Activated CD4-positive, alpha-beta memory T cell treated with anti-CD3 and anti-CD28 coated beads, Interleukin-2, amount 10 ng/mL, durations not matched to agents 7 days and 5 days (primary cell): Measurements from ENCODE around the gene ZNF415. TPM values are rescaled to one million over a fixed set of nuclear protein-coding genes. Genes with fewer than 3 reads are reported as not detected.
"Not testable (repeated sequence)": the region's sequence is repeated elsewhere in the genome, so short reads cannot be mapped to it uniquely, and the experiment has no call there.

ENCODE experiments used
- CTCF ChIA-PET: fragments of 350-600 bp; sonication (Branson Sonifier 250); formaldehyde crosslinking; loops from one replicate; lab custom pipeline; 2021; ENCODE audit warnings: antibody characterized with exemption, inconsistent platforms; lab: Charles Lee
- POLR2A ChIA-PET: fragments of 350-600 bp; sonication (Branson Sonifier 250); formaldehyde crosslinking; loops from one replicate; lab custom pipeline; 2021; ENCODE audit warnings: antibody characterized with exemption; lab: Charles Lee
- DNase-seq: peaks from one replicate; pipeline ENCODE4 v3.0.0-alpha.2; 2020
- H3K27ac Mint-ChIP-seq: one replicate; pipeline ENCODE4 v1.8.0; 2021; ENCODE audit warnings: mild to moderate bottlenecking, mixed read lengths
- H3K27me3 Mint-ChIP-seq: one replicate; pipeline ENCODE4 v1.8.0; 2021; ENCODE audit warnings: mixed read lengths
- H3K36me3 Mint-ChIP-seq: one replicate; pipeline ENCODE4 v1.8.0; 2021; ENCODE audit warnings: low read depth, mixed read lengths
- H3K4me1 Mint-ChIP-seq: one replicate; pipeline ENCODE4 v1.8.0; 2021; ENCODE audit warnings: mixed read lengths
- H3K4me3 Mint-ChIP-seq: one replicate; pipeline ENCODE4 v1.8.0; 2021; ENCODE audit warnings: mild to moderate bottlenecking, mixed read lengths
- H3K9me3 Mint-ChIP-seq: one replicate; pipeline ENCODE4 v1.8.0; 2021; ENCODE audit warnings: mixed read lengths
- total RNA-seq, 2 experiments: library from RNA; stranded (reverse); gene quantifications; one replicate each; pipeline ENCODE4 v1.2.3, GENCODE V29; 2021

The ZNF415 gene
- total RNA-seq, 2 experiments from 2014 or later = 0.13 to 0.33 TPM

DNA sequence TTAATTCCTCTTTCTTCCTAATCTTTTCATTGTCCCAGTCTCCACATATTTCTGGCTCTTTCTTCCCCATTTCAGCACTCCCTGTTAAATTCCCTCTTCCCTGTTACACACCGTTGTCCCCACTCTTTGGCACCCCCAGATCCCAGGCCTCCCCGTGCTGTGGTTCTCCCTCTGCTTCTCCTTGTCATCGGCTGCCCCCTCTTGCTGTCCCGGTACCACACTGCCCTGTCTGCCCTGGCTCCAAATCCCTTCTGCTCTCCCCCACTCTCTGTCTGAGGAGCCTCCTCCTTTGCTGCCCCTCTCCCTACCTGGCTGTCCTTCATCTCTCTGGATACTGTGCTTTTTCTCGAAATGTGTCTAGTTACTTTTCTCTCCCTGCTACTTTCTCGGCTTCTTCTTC is 983 bp downstream of the ZNF415 start:
- peaks cover 16% of the 10 kb centered on the region for H3K36me3 Mint-ChIP-seq
- DNase-seq = no peak
- H3K9me3 Mint-ChIP-seq = peaks cover 41% of the 10 kb centered on the region
- ChIA-PET CTCF (no interaction called here), POLR2A (no interaction called here)
- H3K4me1 Mint-ChIP-seq = peaks cover 2% of the 10 kb centered on the region
- no peak overlapping the region for H3K4me3 Mint-ChIP-seq
- H3K27ac Mint-ChIP-seq = no peak overlapping the region
- peaks cover 4% of the 10 kb centered on the region for H3K27me3 Mint-ChIP-seq

DNA sequence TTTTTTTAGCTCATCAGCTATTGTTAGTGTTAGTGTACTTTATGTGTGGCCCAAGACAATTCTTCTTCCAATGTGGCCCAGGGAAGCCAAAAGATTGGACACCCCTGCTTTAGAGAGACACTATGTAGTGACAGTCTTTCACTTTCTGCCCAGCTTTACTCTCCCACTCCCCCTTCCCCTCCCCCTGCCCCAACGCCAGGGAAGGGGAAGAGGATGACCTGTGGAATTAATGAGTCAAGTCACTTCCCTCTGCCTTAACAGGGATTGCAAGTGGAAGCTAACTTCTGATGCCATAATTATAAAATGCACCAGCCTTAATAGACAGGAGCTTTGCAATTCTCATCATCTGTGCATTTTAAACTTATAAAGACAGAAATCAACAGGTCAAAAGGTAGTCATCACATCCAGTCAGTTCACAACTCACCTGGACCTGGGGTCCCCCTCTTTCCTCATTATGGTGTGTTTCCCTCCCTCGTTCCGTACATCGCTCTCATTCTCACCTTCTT is 1.6 kb downstream of the ZNF415 start:
- Mint-ChIP-seq H3K4me3 (no peak overlapping the region), H3K4me1 (peaks cover 2% of the 10 kb centered on the region), H3K9me3 (peaks cover 38% of the 10 kb centered on the region), H3K27me3 (peaks cover 4% of the 10 kb centered on the region), H3K36me3 (peaks cover 16% of the 10 kb centered on the region), H3K27ac (no peak overlapping the region)
- CTCF ChIA-PET = interaction anchor here (0.6 kb wide), 2 partner anchors 24 to 71 kb away, joined by 3 read pairs; no protein-coding TSS in a partner anchor
- DNase-seq = no peak
- POLR2A ChIA-PET = no interaction called here

DNA sequence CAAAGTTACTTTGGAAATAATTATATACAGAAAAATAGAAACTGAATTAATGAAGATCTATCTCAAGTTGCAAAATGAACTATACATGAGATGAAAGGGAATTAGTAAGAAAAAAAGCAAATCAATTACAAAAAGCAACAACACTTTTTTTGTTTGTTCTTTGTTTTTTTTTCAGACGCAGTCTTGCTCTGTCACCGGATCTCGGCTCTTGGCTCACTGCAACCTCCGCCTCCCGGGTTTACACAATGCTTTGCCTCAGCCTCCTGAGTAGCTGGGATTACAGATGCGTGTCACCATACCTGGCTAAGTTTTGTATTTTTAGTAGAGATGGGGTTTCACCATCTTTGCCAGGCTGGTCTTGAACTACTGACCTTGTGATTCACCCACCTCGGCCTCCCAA is 2.2 kb downstream of the ZNF415 start:
- ChIA-PET POLR2A (no interaction called here), CTCF (interaction anchor here (0.6 kb wide), 1 partner anchor 71 kb away, joined by 3 read pairs; no protein-coding TSS in a partner anchor)
- Mint-ChIP-seq H3K9me3 (peaks cover 36% of the 10 kb centered on the region), H3K27ac (no peak overlapping the region), H3K4me1 (peaks cover 2% of the 10 kb centered on the region), H3K27me3 (peaks cover 4% of the 10 kb centered on the region), H3K4me3 (no peak overlapping the region), H3K36me3 (peaks cover 16% of the 10 kb centered on the region)
- no peak for DNase-seq

DNA sequence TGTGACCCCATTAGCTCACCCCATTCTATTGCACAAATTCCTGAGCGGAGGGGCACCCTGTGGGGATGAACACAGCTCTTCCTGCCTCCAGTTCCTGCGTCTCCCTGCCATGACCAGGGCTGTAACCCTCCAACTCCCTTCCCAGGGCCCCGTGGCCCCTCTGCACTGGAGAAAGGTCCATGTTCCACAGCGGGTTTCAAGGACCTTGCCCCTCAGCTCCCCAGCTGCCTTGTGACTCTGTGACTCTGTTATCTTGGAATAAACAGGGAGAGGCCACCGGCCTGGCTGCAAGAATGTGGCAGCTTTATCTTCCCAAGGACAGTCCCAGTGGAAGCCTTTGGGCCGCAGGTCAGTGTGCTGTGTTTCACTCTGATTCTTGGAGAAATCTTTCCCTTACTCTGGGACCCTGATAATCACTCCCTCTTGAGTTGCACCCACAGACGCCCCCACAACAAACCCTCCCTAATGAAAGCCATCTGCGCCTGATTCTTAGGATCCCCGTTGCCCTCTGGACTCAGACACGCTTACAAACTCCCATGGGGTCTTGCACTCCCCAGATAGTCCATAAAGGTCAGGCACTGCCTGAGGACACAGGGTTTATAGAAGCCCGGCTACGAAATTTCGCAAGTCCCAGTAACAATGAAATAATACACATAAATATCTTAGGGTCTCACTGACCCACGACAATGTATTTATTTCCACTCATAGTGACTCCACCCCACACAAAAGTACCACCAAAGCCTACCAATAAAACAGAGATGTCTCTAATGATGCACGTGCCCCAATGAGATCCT is 5.8 kb downstream of the ZNF415 start:
- Mint-ChIP-seq H3K36me3 (peaks cover 16% of the 10 kb centered on the region), H3K9me3 (peaks cover 34% of the 10 kb centered on the region)
- H3K27ac Mint-ChIP-seq, H3K27me3 Mint-ChIP-seq, DNase-seq, H3K4me3 Mint-ChIP-seq, POLR2A ChIA-PET, H3K4me1 Mint-ChIP-seq, CTCF ChIA-PET: not testable (repeated sequence)

DNA sequence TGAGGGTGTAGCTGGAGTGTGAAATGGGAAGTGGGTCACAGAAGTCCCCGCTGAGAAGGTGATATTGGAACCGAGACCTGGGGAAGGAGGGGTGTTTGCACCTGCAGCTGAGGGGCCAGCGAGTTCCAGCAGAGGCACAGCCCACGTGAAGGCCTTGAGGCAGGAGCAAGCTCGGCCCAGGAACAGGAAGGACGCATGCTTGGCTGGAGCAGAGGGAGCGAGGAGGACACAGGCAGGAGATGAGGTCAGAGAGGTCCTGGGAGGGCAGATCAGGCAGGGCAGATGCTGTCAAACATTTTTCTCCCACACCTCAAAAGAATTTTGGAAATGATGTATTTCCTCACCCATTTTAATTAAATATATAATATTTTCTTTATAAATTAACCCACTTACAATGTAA is 9.3 kb downstream of the ZNF415 start:
- Mint-ChIP-seq H3K36me3 (peaks cover 8% of the 10 kb centered on the region), H3K27ac (no peak overlapping the region), H3K4me1 (no peaks in the 10 kb centered on the region), H3K4me3 (no peak overlapping the region), H3K27me3 (no peaks in the 10 kb centered on the region), H3K9me3 (peaks cover 34% of the 10 kb centered on the region)
- ChIA-PET POLR2A (no interaction called here), CTCF (no interaction called here)
- no peak for DNase-seq

DNA sequence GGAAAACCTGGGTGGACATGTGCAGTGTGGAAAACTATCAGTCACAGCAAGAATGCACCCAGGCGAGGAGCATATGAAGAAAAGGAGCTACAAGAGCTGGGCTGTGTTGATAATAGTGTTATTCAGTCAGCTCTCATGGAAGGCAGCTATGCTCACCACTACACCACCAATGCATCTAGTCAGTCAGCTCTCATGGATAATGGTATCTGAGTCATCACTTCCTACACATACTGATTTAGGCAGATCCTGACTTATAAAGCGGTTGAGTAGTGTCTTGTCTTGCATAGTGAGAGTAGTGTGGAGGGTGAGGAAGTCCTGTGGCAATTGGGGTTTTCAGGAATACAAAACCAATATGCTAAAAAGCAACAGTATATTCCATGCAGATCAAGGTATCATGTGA is 20.4 kb downstream of the ZNF415 start:
- POLR2A ChIA-PET = no interaction called here
- Mint-ChIP-seq H3K4me1 (no peaks in the 10 kb centered on the region), H3K27me3 (no peaks in the 10 kb centered on the region), H3K4me3 (no peak overlapping the region), H3K27ac (no peak overlapping the region), H3K36me3 (peaks cover 9% of the 10 kb centered on the region), H3K9me3 (peaks cover 54% of the 10 kb centered on the region)
- CTCF ChIA-PET = no interaction called here
- no peak for DNase-seq

DNA sequence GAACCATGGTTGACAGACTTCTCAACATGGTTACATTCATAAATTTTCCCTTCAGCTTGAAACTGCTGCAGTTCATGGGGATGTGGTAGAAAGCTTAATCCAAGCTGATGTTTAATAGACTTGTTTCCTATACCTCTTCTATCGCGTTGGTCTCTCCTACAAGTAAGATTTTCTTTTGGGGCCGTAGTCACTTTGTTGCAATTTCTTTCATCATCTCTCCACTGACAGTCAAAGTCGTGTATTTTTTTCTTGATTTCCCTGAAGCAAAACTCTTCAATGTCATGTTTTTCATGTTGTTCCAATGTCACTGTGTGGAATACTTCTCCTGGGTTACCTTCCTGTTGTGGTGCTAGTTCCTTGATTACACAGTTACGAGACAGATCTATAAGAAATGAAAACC is 23.2 kb downstream of the ZNF415 start:
- H3K9me3 Mint-ChIP-seq = peaks cover 48% of the 10 kb centered on the region
- H3K4me3 Mint-ChIP-seq = no peak overlapping the region
- peaks cover 9% of the 10 kb centered on the region for H3K36me3 Mint-ChIP-seq
- H3K27ac Mint-ChIP-seq = no peak overlapping the region
- no peak for DNase-seq
- ChIA-PET CTCF (no interaction called here), POLR2A (no interaction called here)
- H3K4me1 Mint-ChIP-seq = no peaks in the 10 kb centered on the region
- no peaks in the 10 kb centered on the region for H3K27me3 Mint-ChIP-seq

DNA sequence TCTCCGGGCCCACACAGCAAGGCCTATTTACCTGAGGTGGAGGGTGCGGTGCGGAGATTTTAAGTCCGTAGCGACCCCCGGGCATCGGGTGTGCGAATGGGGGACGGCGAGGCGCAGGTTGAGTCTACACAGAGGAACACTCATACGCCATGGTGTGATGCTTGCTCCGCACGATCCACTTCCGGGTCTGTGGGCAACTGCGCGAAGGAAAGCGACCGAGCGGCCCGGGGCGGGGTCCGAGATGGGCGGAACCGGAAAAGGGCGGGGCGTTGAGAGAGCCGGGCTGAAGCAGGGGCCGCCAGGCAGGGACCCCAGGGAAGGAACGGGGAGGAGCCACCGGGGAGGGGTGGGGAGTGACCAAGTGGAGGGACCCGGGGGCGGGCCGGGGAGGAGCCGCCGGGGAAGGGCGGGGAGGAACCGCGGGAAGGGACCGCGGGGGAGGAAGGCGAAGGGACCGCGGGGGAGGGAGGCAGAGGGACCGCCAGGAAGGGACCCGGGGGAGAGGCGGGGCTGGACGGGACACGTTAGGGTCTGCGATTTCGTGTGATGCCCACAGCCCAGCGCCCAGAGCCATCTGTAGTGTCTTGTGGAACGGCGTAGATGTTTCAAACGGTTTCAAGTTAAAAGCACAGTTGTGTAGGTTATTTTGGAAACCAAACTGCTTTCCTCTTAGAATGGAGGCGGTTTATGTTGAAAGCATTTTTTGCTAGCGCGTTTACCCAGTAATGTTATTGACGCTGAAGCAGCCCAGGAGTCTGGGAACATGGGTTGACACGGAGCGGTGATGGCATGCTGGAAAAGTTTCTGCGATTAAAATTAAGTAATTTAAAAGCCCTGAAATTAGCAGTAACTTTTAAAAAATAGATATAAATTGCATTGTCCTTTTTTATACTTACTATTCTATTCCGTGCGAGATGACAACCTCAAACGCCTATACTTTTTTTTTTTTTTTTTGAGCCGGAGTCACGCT is 29.2 kb downstream of the ZNF415 start, which contains the start of gene ZNF160:
Gene ZNF160 (minus strand): TSS at position 189 of the 970 bp plus-strand sequence. CDS start 17,146 bp downstream, outside the sequence.
- DNase-seq = peak; percentile 99
- POLR2A ChIA-PET = interaction anchor here (1.6 kb wide), 1 partner anchor 140 kb away, joined by 7 read pairs; the partner anchor contains the start of gene ZNF816
- H3K36me3 Mint-ChIP-seq = peaks cover 37% of the 10 kb centered on the region
- peaks cover 37% of the 10 kb centered on the region for H3K9me3 Mint-ChIP-seq
- peak within 1 kb of the TSS; percentile 89 for H3K4me3 Mint-ChIP-seq
- H3K4me1 Mint-ChIP-seq = peaks cover 27% of the 10 kb centered on the region
- CTCF ChIA-PET = no interaction called here
- peak within 1 kb of the TSS; percentile 87 for H3K27ac Mint-ChIP-seq
- no peaks in the 10 kb centered on the region for H3K27me3 Mint-ChIP-seq

DNA sequence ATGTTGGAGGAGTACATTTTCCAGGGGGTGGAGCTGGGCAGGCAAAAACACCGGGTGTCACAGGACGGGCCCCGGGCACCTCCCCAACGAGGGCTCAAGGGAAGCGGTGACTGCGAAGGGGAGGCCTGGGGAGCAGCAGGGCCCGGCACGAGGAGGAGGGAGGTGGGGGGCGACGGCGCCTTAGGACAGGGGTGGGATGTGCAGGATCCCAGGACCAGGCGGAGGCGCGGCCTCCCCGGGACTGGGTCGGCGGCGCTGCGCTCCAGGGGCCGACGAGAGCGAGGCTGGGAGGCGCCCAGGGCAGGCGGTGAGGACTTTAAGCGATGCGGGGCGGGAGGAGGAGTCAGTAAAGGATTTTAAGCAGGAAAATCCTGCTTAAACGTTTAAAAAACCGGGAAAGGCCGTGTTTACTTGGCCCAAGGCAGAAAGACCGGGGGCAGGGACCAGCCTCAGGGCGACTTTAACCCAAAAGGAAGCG is 29.9 kb downstream of the ZNF415 start:
- peaks cover 44% of the 10 kb centered on the region for H3K36me3 Mint-ChIP-seq
- POLR2A ChIA-PET = interaction anchor here (1.0 to 1.6 kb wide), 2 partner anchors 93 to 140 kb away, joined by 4 to 7 read pairs; partner anchors contain the start of gene ZNF816
- peak overlapping the region; percentile 87 for H3K27ac Mint-ChIP-seq
- CTCF ChIA-PET = no interaction called here
- peak overlapping the region; percentile 89 for H3K4me3 Mint-ChIP-seq
- peaks cover 27% of the 10 kb centered on the region for H3K4me1 Mint-ChIP-seq
- H3K27me3 Mint-ChIP-seq = no peaks in the 10 kb centered on the region
- peak; percentile 61 for DNase-seq
- H3K9me3 Mint-ChIP-seq = peaks cover 37% of the 10 kb centered on the region

DNA sequence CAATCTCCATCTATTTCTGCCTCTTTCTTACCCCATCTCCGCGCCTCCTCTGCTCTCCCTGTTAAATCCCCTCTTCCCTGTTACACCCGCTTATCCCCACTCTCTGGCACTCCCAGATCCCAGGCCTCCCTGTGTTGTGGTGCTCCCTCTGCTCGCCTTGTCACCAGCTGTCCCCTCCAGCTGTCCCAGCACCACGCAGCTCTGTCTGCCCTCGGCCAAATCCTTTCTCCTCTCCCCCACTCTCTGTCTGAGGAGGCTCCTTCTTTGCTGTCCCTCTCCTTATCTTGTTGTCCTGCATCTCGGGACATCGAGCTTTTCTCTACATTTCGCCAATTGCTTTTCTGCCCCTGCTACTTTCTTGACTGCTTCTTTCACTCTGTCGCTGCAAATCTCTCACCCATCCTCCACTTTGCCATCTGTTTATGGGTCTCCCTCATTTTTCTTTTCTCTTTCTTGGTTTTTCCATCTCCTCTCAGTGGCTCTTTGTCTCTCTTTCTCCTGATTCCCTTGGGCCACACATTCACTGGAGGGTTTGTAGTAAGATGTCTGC is 30.4 kb downstream of the ZNF415 start:
- H3K4me1 Mint-ChIP-seq = peaks cover 27% of the 10 kb centered on the region
- H3K4me3 Mint-ChIP-seq = peak overlapping the region; percentile 89
- peaks cover 50% of the 10 kb centered on the region for H3K36me3 Mint-ChIP-seq
- POLR2A ChIA-PET = interaction anchor here (1.0 to 1.6 kb wide), 3 partner anchors 28 to 139 kb away, joined by 3 to 7 read pairs (median 4); partner anchors contain the start of gene ZNF816
- H3K27ac Mint-ChIP-seq = peak overlapping the region; percentile 87
- peaks cover 38% of the 10 kb centered on the region for H3K9me3 Mint-ChIP-seq
- no peak for DNase-seq
- CTCF ChIA-PET = no interaction called here
- H3K27me3 Mint-ChIP-seq = no peaks in the 10 kb centered on the region

DNA sequence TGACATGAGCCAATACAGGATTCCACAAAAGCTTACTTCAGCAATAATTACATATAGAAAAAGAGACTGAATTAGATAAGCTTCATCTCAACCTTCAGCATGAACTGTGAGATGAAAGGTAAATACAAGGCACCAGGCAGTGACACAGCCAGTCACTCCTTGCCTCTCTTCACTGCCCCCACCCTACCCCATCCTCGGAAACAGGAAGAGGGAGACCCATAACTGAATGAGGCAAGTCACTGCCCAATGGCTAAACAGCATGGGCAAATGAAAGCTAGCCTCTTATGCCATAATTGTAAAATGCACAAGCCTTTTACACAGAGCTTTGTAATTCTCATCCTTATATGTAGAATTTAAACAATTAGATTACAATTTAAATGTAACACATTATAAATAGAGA is 31.2 kb downstream of the ZNF415 start:
- peak; percentile 25 for DNase-seq
- ChIA-PET CTCF (no interaction called here), POLR2A (interaction anchor here (0.5 to 1.6 kb wide), 4 partner anchors 23 to 138 kb away, joined by 3 to 7 read pairs (median 4); partner anchors contain the start of gene ZNF816)
- Mint-ChIP-seq H3K4me3 (peak overlapping the region; percentile 89), H3K27ac (peak overlapping the region; percentile 87), H3K9me3 (peaks cover 34% of the 10 kb centered on the region), H3K4me1 (peaks cover 27% of the 10 kb centered on the region), H3K27me3 (no peaks in the 10 kb centered on the region), H3K36me3 (peaks cover 52% of the 10 kb centered on the region)

DNA sequence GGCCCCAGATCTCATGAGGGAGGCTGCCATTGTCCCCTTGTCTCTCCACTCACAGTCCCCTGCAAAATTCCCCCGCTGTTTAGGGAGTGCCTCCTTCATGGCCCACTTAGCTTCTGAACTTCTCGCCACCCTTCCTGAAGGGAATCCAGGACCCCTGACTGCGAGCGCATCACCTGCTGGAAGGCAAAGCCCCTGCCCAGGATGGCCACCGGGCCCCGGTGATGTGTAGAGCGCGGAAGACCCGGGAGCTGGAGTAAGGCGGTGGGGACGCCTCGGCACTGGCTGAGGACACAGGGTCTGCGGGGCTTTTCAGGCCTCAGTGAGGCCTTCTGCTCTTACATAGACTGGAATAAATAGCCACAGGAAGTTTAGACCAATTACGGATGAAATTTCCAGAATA is 34.1 kb downstream of the ZNF415 start:
- Mint-ChIP-seq H3K9me3 (peaks cover 42% of the 10 kb centered on the region), H3K4me1 (peaks cover 25% of the 10 kb centered on the region), H3K36me3 (peaks cover 77% of the 10 kb centered on the region)
- DNase-seq, CTCF ChIA-PET, H3K27me3 Mint-ChIP-seq, POLR2A ChIA-PET, H3K27ac Mint-ChIP-seq, H3K4me3 Mint-ChIP-seq: not testable (repeated sequence)
